T-helper 2 cell (primary cell): Measurements from ENCODE around the gene PTPRD.
A peak's percentile ranks its signal among the peaks of the same experiment; 100 is the strongest.

Experiments
- DNase-seq, 5 experiments: peaks; one replicate each; pipeline versions ENCODE4 v3.0.0 to v3.0.0-alpha.2; 2012 to 2022

PTPRD gene

GRCh38 chr9:8880060-8880459, 1732.7 kb downstream of the PTPRD start:
- no peak for DNase-seq

DNA sequence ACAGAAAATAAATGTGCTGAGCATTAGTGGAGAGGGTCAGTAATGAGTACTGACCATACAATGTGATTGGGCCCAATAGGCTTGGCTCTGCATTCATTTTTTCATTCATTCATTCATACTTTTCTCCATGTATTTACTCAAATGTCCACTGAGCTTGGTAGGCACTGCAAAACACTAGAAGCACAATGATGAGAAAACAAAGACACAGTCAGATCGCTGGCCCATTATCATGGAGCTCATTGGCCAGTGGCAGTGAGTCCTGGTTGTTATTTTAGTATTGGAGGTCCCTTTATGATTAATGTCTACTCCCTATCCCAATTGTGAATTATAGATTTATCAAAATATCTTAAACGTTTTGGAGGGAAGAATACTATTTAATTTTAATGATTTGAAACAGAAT, 1733.5 kb downstream of the PTPRD start:
- DNase-seq, result no peak

DNA sequence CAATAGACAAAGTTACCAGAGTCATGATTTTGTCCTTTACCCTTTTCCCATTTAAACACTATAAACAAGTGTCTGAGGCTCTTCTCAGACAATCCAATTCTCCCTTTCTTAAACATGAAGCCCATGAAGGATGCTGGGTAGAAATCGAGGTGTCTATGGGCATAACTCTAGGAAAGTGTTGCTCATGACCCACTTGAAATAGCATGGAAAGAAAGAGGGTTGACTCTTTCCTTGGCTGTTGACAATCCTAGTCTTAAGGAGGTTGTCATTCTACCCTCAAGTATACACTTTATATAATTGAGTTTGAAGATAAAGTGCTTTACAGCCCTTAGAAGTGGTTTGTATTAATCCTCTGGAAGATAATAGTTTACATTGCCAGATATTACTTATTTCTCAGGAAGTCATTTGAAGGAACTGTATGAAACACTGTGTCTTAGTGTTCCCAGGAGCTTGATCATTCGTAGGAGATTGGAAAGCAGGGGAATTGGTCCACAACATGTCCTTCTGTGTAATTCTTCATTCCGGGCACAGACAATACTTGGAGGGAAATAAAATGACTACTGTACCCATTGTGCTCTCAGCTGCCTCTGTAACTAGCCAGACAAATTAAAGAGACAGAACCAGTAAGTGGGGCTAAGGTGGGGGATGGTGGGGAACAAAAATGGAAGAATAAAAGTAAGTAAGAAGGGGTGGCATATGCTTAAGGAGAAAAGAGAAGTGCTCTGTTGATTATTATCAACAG, 1734.9 kb downstream of the PTPRD start:
- no peak for DNase-seq

GRCh38 chr9:8876303-8876702, 1736.5 kb downstream of the PTPRD start:
- DNase-seq, result no peak

- no peak for DNase-seq
Observed at GRCh38 chr9:8874482-8874881, 1738.3 kb downstream of the PTPRD start.

DNA sequence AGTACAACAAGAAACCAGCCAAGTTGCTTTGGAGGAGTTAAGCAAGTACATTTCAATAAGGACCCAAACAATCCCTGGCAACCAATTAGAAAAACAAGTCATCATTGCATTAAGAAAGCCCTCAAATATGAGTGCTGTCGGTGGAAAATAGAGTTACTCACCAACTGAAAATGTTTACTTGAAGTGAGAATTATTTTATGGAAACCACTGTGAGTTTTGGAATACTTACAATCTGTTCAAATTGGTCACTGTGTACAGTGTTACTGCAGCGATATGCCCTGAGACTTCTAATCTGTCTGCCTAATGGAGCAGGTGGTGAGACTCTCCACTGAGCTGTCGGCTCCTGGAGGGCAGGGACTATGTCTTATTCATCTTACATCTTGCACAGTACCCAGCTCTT, 1740.0 kb downstream of the PTPRD start:
- DNase-seq, result no peak

GRCh38 chr9:8871796-8872445, 1740.9 kb downstream of the PTPRD start:
- no peak for DNase-seq

GRCh38 chr9:8871396-8871795, 1741.4 kb downstream of the PTPRD start:
- DNase-seq, result no peak

DNA sequence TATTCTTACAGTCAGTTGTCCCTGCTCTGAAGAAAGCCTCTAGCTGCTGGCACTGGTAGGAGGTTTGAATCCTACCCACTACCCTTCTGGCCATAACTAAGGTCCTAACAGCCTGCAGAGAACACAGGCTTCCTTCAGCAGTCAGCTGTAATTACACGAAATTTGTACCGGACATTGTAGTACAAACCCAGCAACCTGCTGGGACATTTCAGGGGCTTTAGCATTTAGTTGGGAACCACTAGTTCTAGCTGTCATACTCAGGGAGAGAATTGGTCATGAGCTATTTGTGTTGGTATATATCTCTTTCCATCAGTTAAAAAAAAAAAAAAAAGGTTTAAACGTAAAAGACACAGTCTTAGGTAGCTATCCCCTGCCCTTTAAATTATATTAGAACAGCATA, 1743.0 kb downstream of the PTPRD start:
- no peak for DNase-seq

DNA sequence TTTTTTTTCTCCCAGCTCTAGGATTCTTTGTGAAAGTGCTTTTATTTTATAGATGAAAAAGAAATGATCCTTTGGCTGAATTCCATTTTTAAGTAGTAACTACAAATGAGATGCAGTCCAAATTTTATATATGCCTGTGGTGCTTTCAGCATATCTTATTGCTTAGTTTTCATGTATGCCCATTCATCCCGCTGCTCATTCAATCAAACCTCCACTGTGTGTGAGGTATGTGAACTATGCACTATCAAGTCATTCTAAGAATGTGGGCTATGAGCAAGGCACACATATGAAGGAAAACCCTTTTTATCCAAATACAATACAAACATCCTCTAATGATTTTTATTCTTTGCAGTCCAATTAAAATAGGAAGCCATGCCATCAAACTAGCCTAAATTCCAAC, 1744.2 kb downstream of the PTPRD start:
- no peak for DNase-seq

- no peak for DNase-seq
Observed at GRCh38 chr9:8867148-8867547, 1745.7 kb downstream of the PTPRD start.

DNA sequence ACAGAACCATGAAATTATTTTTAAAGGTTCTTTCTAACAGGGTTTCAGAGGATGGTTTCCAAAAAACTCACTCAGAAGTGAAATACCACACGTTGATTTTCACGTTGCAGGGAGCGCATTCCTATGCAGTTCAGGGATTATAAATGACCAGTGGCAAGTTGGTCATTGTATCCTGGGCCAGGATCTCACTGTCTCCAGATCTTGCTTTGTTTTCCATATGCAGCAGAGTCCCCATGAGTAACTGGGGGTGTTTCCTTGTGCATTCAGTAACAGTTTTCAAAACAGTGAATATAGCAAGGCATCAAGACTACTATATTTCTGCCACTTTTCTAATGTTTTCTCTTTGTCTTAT, 1748.3 kb downstream of the PTPRD start:
- no peak for DNase-seq

DNA sequence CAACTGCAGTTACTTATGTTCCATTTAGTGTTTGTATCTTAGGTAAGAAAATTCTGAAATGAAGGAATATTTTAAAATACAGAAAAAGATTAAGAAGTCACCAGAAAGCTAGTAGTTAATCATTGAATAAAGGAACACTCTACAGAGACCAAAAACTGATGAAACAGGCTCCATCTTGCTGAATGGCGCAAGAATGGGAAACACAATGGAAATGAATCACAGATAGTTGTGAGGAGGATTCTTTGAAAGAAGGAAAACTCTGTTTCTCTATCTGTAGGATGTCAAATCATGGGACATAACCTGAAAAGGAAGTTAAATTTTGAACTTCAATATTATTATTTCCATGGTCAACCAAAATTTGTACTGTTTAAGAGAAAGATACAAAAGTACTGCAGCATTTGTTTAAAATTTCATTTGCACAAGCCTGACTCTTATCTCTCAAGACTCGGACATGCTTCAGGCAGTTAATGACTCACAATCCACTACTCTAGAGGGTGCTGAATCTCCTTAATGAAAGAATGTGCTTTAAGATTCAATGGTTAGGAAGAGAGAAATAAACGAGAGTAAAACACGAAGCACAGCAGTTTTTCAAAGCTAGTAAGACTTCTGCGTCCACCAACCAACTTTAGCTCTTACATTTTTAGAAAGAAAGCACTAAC, 1748.8 kb downstream of the PTPRD start:
- no peak for DNase-seq

DNA sequence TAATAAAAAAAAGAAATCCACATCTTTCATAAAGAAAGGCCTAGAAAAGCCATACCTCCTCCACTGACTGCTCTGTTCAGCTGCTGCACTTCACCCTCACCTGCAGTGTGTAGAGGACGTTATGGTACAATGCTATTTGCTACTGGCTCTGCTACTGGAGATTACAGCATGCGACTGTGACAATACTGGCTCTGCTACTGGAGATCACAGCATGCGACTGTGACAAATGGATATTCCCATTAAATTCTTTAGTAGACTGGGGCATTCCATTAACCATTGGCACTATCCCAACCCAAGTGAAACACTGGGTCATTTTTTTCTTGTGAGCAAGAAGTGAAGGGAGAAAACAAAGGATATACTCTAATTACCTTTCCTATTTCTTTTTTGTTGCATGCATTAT, 1749.7 kb downstream of the PTPRD start:
- no peak for DNase-seq

GRCh38 chr9:8860925-8861324, 1751.9 kb downstream of the PTPRD start:
- no peak for DNase-seq

DNA sequence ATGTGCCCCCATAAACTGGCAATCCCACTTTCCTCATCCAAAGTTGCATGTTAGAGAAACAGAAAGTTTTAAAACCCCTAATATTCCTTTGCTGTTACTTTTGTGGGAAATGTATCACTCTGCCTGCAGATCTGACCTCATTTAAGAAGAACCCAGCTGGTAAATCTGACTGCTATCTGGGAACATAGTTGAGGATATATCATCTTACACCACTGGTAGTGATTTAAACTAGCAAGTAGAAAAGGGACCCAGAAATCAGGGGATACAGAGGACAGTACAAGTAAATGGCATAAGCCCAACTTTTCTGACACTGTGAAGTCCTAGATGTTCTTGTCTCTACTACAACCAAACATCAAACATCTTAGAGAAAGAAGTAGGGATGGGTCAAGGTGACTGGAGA, 1752.7 kb downstream of the PTPRD start:
- no peak for DNase-seq

DNA sequence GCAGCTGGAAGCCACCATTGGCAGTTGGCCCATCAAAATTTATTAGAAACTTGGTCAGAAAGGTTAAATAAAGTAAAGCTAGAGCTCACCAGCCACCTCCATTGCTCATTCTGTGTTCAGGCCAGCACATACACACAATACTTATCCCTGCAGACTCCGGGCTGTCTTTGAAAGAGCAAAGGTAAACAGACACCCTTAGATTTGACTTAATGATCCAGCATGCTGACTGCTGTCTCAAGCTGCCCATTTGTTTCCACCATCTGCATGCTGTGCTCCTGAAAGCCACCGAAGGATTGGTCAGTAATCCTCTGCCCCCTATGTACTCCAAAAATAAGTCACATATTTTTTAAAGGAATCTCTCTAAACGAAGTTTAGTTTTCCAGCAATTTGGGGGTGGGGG, 1753.4 kb downstream of the PTPRD start:
- no peak for DNase-seq

- DNase-seq, result no peak
Observed at GRCh38 chr9:8858596-8859161, 1754.1 kb downstream of the PTPRD start.

DNA sequence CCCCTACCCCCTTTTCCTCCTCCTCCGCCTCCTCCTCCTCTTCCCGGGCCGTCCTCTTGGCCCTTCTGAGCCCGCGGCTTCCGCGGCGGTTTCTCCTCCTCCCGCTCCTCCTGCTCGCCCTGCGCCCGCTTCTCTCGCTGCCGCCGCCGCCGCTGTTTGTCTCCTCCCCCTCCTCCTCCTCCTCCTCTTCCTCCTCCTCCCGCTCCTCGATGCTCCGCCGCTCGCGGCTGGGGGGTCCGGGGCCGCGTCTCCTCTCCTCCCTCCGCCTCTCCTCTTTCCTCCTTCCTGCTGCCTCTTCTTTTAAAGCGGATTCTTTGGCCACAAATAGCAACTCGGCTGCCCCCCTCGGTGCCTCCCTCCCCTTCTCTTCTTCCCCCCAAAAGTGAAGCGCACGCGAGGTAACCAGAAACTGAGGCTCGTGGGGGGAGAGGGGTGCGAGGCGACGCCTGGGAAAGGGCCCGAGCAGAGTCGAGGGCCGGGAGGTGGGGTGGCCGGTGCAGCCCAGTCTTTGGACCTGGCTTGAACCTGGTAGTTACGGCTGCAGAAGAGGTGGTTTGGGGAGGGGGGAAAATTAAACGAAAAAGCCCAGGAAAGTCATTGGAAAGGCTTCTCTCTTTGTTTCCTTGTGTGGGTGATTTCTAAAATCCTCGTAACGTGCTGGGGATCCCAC, 1754.7 kb downstream of the PTPRD start:
- peak in 1 of 5 experiments; percentile 6 for DNase-seq

DNA sequence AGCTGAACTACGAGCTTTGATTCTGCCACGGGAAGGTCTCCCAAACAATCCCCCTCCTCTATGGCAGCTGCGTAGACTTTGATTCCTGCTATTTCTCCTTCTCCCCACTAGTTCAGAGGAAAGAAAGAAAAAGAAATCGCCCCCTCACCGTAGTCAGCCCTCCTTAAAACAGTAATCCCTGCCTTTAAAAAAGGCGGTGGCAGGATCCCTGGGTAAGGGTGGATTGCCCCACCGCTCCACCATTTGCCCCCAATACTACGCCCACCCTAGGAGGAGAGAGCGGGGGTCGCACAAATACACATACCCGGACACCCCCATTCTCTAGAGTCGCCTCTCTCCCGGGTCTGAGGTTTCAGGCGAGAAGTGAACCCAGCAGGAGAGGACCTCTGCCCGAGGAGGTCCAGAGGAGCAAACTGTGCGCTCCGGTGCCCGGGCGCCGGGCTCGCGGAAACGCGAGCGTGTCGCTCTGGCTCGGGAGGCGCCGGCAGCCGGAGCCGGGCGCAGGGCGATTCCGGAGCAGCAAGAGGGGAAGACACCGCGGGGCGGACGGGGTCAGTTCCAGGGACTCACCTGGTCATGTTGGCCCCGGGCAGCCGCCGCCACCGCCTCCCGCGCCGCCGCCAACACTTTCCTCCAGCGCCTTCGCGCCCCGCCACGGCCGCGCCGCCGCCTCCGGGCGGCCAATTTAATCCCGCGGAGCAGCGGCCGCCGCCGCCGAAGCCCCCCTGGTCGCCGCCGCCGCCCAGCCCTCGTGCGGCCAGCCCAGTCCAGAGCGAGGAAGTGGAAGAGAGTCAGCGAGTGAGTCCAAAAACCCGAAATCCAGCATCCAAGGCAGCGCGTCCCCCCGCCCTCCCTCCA, 1755.5 kb downstream of the PTPRD start:
- DNase-seq, result peak in 1 of 5 experiments; percentile 6

DNA sequence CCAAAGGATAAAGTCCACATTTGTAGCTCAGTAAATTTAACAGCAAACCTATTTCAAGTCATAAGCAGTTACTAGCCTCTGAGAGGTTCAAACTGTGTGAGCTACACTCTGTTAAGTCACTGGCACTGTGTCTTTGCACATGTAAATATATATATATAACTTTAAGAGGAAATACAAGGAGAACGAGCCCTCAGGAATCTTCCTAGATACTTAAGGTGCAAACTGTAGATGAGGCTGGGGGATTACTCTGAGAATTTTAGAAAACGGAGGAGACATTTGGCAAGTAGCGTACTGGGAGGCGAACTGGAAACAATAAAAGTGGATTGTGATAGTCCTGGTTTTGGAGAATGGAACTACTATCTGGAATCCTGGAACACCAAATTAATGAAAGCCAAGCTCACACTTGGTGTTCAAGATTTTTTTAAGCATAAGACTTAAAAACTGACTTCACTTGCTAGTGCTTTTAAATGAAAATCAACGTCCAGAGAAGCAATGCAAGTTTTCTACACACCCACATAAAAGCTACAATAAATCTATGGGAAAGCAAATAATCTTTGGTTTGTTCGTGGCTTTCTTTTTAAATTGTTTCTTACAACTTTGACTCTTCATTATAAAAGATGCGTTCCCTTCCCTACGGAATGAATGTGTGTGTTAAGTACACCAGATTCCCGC, 1756.3 kb downstream of the PTPRD start:
- DNase-seq, result no peak

DNA sequence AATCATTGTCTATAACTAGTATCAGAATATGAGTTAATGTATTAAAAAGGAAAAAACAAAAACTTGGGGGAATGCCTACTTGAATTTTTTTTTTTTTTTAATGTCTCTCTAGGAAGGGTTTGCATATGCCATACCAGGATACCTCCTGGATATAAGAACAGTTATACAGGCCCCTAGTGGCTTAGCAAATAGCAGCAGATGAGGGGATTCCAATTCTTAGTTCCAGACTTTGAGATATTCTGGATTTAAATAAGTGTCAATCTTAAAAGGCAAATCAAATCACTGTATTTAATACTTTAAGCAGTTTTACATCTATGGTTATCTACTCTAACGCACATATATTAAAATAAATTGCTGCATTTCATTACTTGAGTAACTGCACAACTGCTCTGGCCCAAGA, 1757.8 kb downstream of the PTPRD start:
- no peak for DNase-seq
